HEK293T (cell line): ENCODE results near the gene DDX10.

ENCODE experiments used
- ARNT ChIP-seq: fragments of 450-650 bp; IDR thresholded peaks from 2 replicates; pipeline ENCODE4 v1.6.1; 2017; ENCODE audit warnings: mild to moderate bottlenecking
- BHLHE40 ChIP-seq: fragments of 450-650 bp; IDR thresholded peaks from 2 replicates; pipeline ENCODE4 v1.6.1; 2016; ENCODE audit warnings: mild to moderate bottlenecking, moderate library complexity, borderline replicate concordance
- CTBP1 ChIP-seq: fragments of 450-650 bp; IDR thresholded peaks from 2 replicates; pipeline ENCODE4 v1.6.1; 2016; ENCODE audit warnings: borderline replicate concordance
- ELF4 ChIP-seq: fragments of 450-650 bp; IDR thresholded peaks from 2 replicates; pipeline ENCODE4 v1.6.1; 2017; ENCODE audit warnings: antibody characterized with exemption
- FOXA1 ChIP-seq: fragments of 450-650 bp; IDR thresholded peaks from 2 replicates; pipeline ENCODE4 v1.6.1; 2016; ENCODE audit warnings: mild to moderate bottlenecking
- FOXK2 ChIP-seq: fragments of 450-650 bp; IDR thresholded peaks from 2 replicates; pipeline ENCODE4 v1.6.1; 2016; ENCODE audit warnings: mild to moderate bottlenecking
- FOXM1 ChIP-seq: fragments of 450-650 bp; IDR thresholded peaks from 2 replicates; pipeline ENCODE4 v1.6.1; 2017; ENCODE audit warnings: mild to moderate bottlenecking, borderline replicate concordance
- HDGF ChIP-seq: fragments of 450-650 bp; IDR thresholded peaks from 2 replicates; pipeline ENCODE4 v1.6.1; 2017; ENCODE audit warnings: antibody characterized with exemption, borderline replicate concordance
- NFRKB ChIP-seq: fragments of 450-650 bp; IDR thresholded peaks from 2 replicates; pipeline ENCODE4 v1.6.1; 2016; ENCODE audit warnings: mild to moderate bottlenecking, moderate library complexity
- SP1 ChIP-seq: fragments of 450-650 bp; IDR thresholded peaks from 2 replicates; pipeline ENCODE4 v1.6.1; 2017
- SUZ12 ChIP-seq: fragments of 450-650 bp; IDR thresholded peaks from 2 replicates; pipeline ENCODE4 v1.6.1; 2016; ENCODE audit warnings: mild to moderate bottlenecking
- TARDBP ChIP-seq: fragments of 450-650 bp; IDR thresholded peaks from 2 replicates; pipeline ENCODE4 v1.6.1; 2016
- ZNF384 ChIP-seq: fragments of 450-650 bp; IDR thresholded peaks from 2 replicates; pipeline ENCODE4 v1.6.1; 2016
- TF ChIP-seq, protein P1 (sequence below): fragments of 450-650 bp; IDR thresholded peaks from 2 replicates; pipeline ENCODE4 v1.6.1; 2016

DNA sequence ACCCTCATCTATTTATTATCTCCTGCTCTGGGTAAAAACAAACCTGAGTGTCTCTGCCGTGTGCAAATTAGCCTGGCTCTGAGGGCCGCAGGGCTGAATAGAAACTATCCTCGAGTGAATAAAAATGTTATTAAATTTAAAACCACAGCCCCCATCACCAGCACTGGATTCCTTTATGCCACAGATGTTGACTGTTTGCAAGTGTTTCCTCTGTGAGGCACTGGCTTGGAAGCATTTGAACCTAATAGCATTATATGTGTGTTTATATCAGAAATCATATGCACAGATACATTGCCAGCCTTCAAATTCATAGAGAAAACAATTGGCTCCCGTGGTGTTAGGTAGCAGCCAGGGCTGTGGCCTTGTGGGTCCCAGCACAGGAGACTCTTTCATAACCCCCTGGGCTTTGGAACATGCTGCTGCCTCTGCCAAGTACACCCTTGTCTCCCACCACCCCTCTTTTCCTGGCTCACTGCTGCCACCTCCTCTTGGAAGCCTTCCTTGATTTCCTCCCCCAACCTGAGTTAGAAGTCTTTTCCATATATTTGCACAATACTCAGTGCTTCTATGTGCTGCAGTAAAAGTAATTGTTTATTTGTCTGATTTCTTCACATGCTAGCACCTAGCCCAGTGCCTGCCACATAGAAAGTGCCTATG lies 294.4 kb downstream of the DDX10 start:
- TF ChIP-seq FOXK2 (no peak), NFRKB (no peak), SUZ12 (no peak), BHLHE40 (no peak), ZNF384 (no peak), SP1 (no peak), FOXA1 (no peak), CTBP1 (no peak), TARDBP (no peak), FOXM1 (no peak), ARNT (no peak), ELF4 (no peak), HDGF (no peak)
- TF ChIP-seq, protein P1, sequence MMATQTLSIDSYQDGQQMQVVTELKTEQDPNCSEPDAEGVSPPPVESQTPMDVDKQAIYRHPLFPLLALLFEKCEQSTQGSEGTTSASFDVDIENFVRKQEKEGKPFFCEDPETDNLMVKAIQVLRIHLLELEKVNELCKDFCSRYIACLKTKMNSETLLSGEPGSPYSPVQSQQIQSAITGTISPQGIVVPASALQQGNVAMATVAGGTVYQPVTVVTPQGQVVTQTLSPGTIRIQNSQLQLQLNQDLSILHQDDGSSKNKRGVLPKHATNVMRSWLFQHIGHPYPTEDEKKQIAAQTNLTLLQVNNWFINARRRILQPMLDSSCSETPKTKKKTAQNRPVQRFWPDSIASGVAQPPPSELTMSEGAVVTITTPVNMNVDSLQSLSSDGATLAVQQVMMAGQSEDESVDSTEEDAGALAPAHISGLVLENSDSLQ = no peak
